NB4 (cell line): ENCODE data around the gene LETM1.

ENCODE experiments used
- CTCF ChIP-seq: IDR thresholded peaks from one replicate; pipeline ENCODE4 v1.5.1; 2012; ENCODE audit warnings: low read depth, low read length
- MAX ChIP-seq: IDR thresholded peaks from 2 replicates; pipeline ENCODE4 v1.6.1; 2011; ENCODE audit warnings: low read depth, low read length
- POLR2A ChIP-seq: IDR thresholded peaks from 2 replicates; pipeline ENCODE4 v1.6.1; 2011; ENCODE audit warnings: mild to moderate bottlenecking; ENCODE audit not compliant: insufficient read length; ENCODE audit errors: extremely low read depth

GRCh38 chr4:1768367-1769034, 87.5 kb downstream of the LETM1 start:
- TF ChIP-seq POLR2A (no peak), CTCF (no peak), MAX (peak; percentile 34; the same call in 1 of the 2 replicates)
